SK-N-MC (cell line): Measurements from ENCODE around the gene ACTG1.
A peak's percentile ranks its signal among the peaks of the same experiment; 100 is the strongest.

Source experiments
- DNase-seq: peaks from one replicate; pipeline ENCODE4 v3.0.0-alpha.2; 2011; ENCODE audit warnings: low read depth, low spot score
- H3K27ac ChIP-seq: fragments of 200-600 bp; sonication (generic); 2 replicates; pipeline ENCODE4 v1.5.1; 2016; ENCODE audit warnings: mixed run types
- H3K36me3 ChIP-seq: fragments of 200-600 bp; sonication (generic); 2 replicates; pipeline ENCODE4 v1.6.1; 2017; ENCODE audit warnings: antibody characterized with exemption, low read length, mixed read lengths; ENCODE audit not compliant: insufficient read depth
- H3K4me3 ChIP-seq: fragments of 200-600 bp; sonication (generic); 2 replicates; pipeline ENCODE4 v1.5.1; 2016
- H3K9ac ChIP-seq: fragments of 200-600 bp; sonication (generic); 2 replicates; pipeline ENCODE4 v1.8.0; 2017; ENCODE audit warnings: mixed run types, mixed read lengths; ENCODE audit not compliant: insufficient read length
- H3K9me3 ChIP-seq: fragments of 200-600 bp; sonication (generic); 2 replicates; pipeline ENCODE4 v1.6.1; 2017; ENCODE audit warnings: low read depth, mild to moderate bottlenecking, antibody characterized with exemption, low read length, moderate library complexity, mixed read lengths
- EZH2 ChIP-seq: fragments of 200-600 bp; sonication (generic); IDR thresholded peaks from one replicate; pipeline ENCODE4 v1.6.1; 2017; ENCODE audit warnings: antibody characterized with exemption
- FOXP2 ChIP-seq: optimal IDR thresholded peaks from 2 replicates; pipeline ENCODE3; 2011; ENCODE audit warnings: mild to moderate bottlenecking, moderate library complexity; ENCODE audit not compliant: insufficient read depth; ENCODE audit errors: extremely low read length, control extremely low read depth
- POLR2AphosphoS5 ChIP-seq: IDR thresholded peaks from 2 replicates; pipeline ENCODE4 v1.6.1; 2012; ENCODE audit warnings: mild to moderate bottlenecking, low read depth, low read length, borderline replicate concordance

Gene ACTG1

GRCh38 chr17:81541123-81541522, 28.5 kb upstream of the ACTG1 start:
- no peak overlapping the region for H3K9ac ChIP-seq
- no peak overlapping the region for H3K27ac ChIP-seq
- TF ChIP-seq FOXP2, result no peak
- no peak for TF ChIP-seq EZH2
- no peaks in the 10 kb centered on the region for H3K9me3 ChIP-seq
- H3K36me3 ChIP-seq, result peaks cover 8% of the 10 kb centered on the region; the same call in 1 of the 2 replicates
- H3K4me3 ChIP-seq, result no peak overlapping the region
- DNase-seq, result no peak

- no peak for DNase-seq
- Histone ChIP-seq H3K9me3 (no peaks in the 10 kb centered on the region), H3K27ac (no peak overlapping the region), H3K4me3 (no peak overlapping the region), H3K9ac (no peak overlapping the region), H3K36me3 (peaks cover 8% of the 10 kb centered on the region; the same call in 1 of the 2 replicates)
- TF ChIP-seq POLR2AphosphoS5, result no peak
- no peak for TF ChIP-seq FOXP2
These were observed 28.1 kb upstream of the ACTG1 start for GRCh38 chr17:81540676-81541027.

GRCh38 chr17:81539961-81540675, 27.5 kb upstream of the ACTG1 start:
- H3K9me3 ChIP-seq, result no peaks in the 10 kb centered on the region
- no peak overlapping the region for H3K4me3 ChIP-seq
- peaks cover 4% of the 10 kb centered on the region; the same call in 1 of the 2 replicates for H3K36me3 ChIP-seq
- H3K9ac ChIP-seq, result no peak overlapping the region
- no peak overlapping the region for H3K27ac ChIP-seq
- no peak for TF ChIP-seq EZH2
- TF ChIP-seq POLR2AphosphoS5, result no peak
- TF ChIP-seq FOXP2, result no peak
- DNase-seq, result no peak

GRCh38 chr17:81539571-81539900, 26.9 kb upstream of the ACTG1 start:
- H3K27ac ChIP-seq, result no peak overlapping the region
- TF ChIP-seq EZH2 (no peak), POLR2AphosphoS5 (no peak), FOXP2 (no peak)
- H3K9me3 ChIP-seq, result no peaks in the 10 kb centered on the region
- DNase-seq, result no peak
- H3K4me3 ChIP-seq, result no peak overlapping the region
- H3K9ac ChIP-seq, result no peak overlapping the region
- peaks cover 3% of the 10 kb centered on the region; the same call in 1 of the 2 replicates for H3K36me3 ChIP-seq

- H3K9ac ChIP-seq, result no peak overlapping the region
- H3K9me3 ChIP-seq, result no peaks in the 10 kb centered on the region
- H3K27ac ChIP-seq, result no peak overlapping the region
- DNase-seq, result no peak
- no peak overlapping the region for H3K4me3 ChIP-seq
- TF ChIP-seq FOXP2, result no peak
- no peak for TF ChIP-seq EZH2
- TF ChIP-seq POLR2AphosphoS5, result no peak
- no peaks in the 10 kb centered on the region; the same call in 1 of the 2 replicates for H3K36me3 ChIP-seq
These were observed 26.3 kb upstream of the ACTG1 start for GRCh38 chr17:81538651-81539570.

GRCh38 chr17:81537856-81538555, 25.4 kb upstream of the ACTG1 start:
- Histone ChIP-seq H3K9ac (no peak overlapping the region), H3K27ac (no peak overlapping the region), H3K9me3 (no peaks in the 10 kb centered on the region), H3K4me3 (no peak overlapping the region), H3K36me3 (no peaks in the 10 kb centered on the region)
- no peak for DNase-seq
- no peak for TF ChIP-seq FOXP2
- no peak for TF ChIP-seq EZH2
- TF ChIP-seq POLR2AphosphoS5, result no peak

GRCh38 chr17:81537343-81537855, 24.8 kb upstream of the ACTG1 start:
- TF ChIP-seq POLR2AphosphoS5, result no peak
- no peak for TF ChIP-seq EZH2
- TF ChIP-seq FOXP2, result no peak
- H3K36me3 ChIP-seq, result no peaks in the 10 kb centered on the region
- H3K27ac ChIP-seq, result no peak overlapping the region
- H3K4me3 ChIP-seq, result no peak overlapping the region
- no peak for DNase-seq
- no peaks in the 10 kb centered on the region for H3K9me3 ChIP-seq
- no peak overlapping the region for H3K9ac ChIP-seq

- Histone ChIP-seq H3K9me3 (no peaks in the 10 kb centered on the region), H3K27ac (no peak overlapping the region), H3K9ac (no peak overlapping the region), H3K4me3 (no peak overlapping the region), H3K36me3 (no peaks in the 10 kb centered on the region)
- 0 out of 2 replicates have a peak, but pooled peaks have one; percentile 19 for TF ChIP-seq POLR2AphosphoS5
- no peak for TF ChIP-seq EZH2
- no peak for DNase-seq
These were observed 24.0 kb upstream of the ACTG1 start for GRCh38 chr17:81536299-81537290.
